ENCODE measurements around the gene DRG1. TPM values are rescaled to one million over a fixed set of nuclear protein-coding genes. Genes with fewer than 3 reads are reported as not detected.

DRG1 gene
- total and polyA plus RNA-seq, 2 donors from 2014 or later, result 46.5 to 93.3 TPM

- Histone ChIP-seq H3K36me3 (ENCODE audit: control insufficient read depth in 2 of 3, insufficient read depth in 3 of 3, low read length in 3 of 3) (peaks cover 13 to 43% (median 17%) of the 10 kb centered on the region in 3 donors), H3K4me3 (ENCODE audit: low read length in 3 of 3) (no peak overlapping the region), H3K27me3 (ENCODE audit: control insufficient read depth, insufficient read depth, low read length) (no peaks in the 10 kb centered on the region), H3K9me3 (ENCODE audit: control insufficient read depth in 2 of 3, insufficient read depth in 1 of 3, low read length in 3 of 3) (no peaks in the 10 kb centered on the region), H3K27ac (ENCODE audit: low read depth in 2 of 2, low read length in 2 of 2) (no peak overlapping the region), H3K4me1 (ENCODE audit: control insufficient read depth in 2 of 3, insufficient read depth in 2 of 3, low read depth in 1 of 3, low read length in 3 of 3) (no peaks in the 10 kb centered on the region), H3K9ac (ENCODE audit: low read length in 3 of 3) (no peak overlapping the region)
- intact Hi-C loops (cut with DNase I), result no loop called here
- DNase-seq (no peak), FAIRE-seq (no peak)
- no peak for TF ChIP-seq CTCF (IDR thresholded peaks at IDR 0.05; ENCODE audit: borderline replicate concordance, extremely low read depth, insufficient read depth)
These were observed 65.9 kb downstream of the DRG1 start for GRCh38 chr22:31465307-31465706.

GRCh38 chr22:31474743-31475142 lies 75.3 kb downstream of the DRG1 start:
- H3K27ac ChIP-seq (ENCODE audit: low read depth in 2 of 2, low read length in 2 of 2), result no peak overlapping the region
- no peak overlapping the region for H3K9ac ChIP-seq (ENCODE audit: low read length in 3 of 3)
- no peak for FAIRE-seq
- H3K36me3 ChIP-seq (ENCODE audit: control insufficient read depth in 2 of 3, insufficient read depth in 3 of 3, low read length in 3 of 3), result peaks cover 2 to 4% (median 3%) of the 10 kb centered on the region in 3 donors
- intact Hi-C loops (cut with DNase I), result no loop called here
- DNase-seq, result no peak
- no peaks in the 10 kb centered on the region for H3K4me1 ChIP-seq (ENCODE audit: control insufficient read depth in 2 of 3, insufficient read depth in 2 of 3, low read depth in 1 of 3, low read length in 3 of 3)
- H3K9me3 ChIP-seq (ENCODE audit: control insufficient read depth in 2 of 3, insufficient read depth in 1 of 3, low read length in 3 of 3), result no peaks in the 10 kb centered on the region
- no peak overlapping the region for H3K4me3 ChIP-seq (ENCODE audit: low read length in 3 of 3)
- no peaks in the 10 kb centered on the region for H3K27me3 ChIP-seq (ENCODE audit: control insufficient read depth, insufficient read depth, low read length)
- no peak for TF ChIP-seq CTCF (IDR thresholded peaks at IDR 0.05; ENCODE audit: borderline replicate concordance, extremely low read depth, insufficient read depth)

- Histone ChIP-seq H3K9ac (ENCODE audit: low read length in 3 of 3) (no peak overlapping the region), H3K27ac (ENCODE audit: low read depth in 2 of 2, low read length in 2 of 2) (no peak overlapping the region), H3K27me3 (ENCODE audit: control insufficient read depth, insufficient read depth, low read length) (no peaks in the 10 kb centered on the region), H3K4me3 (ENCODE audit: low read length in 3 of 3) (no peak overlapping the region), H3K4me1 (ENCODE audit: control insufficient read depth in 2 of 3, insufficient read depth in 2 of 3, low read depth in 1 of 3, low read length in 3 of 3) (no peaks in the 10 kb centered on the region), H3K9me3 (ENCODE audit: control insufficient read depth in 2 of 3, insufficient read depth in 1 of 3, low read length in 3 of 3) (no peaks in the 10 kb centered on the region), H3K36me3 (ENCODE audit: control insufficient read depth in 2 of 3, insufficient read depth in 3 of 3, low read length in 3 of 3) (peaks cover 2 to 12% (median 8%) of the 10 kb centered on the region in 3 donors)
- intact Hi-C loops (cut with DNase I), result no loop called here
- no peak for DNase-seq
- no peak for FAIRE-seq
- no peak for TF ChIP-seq CTCF (IDR thresholded peaks at IDR 0.05; ENCODE audit: borderline replicate concordance, extremely low read depth, insufficient read depth)
These were observed 76.4 kb downstream of the DRG1 start for GRCh38 chr22:31475800-31476199.

- no peaks in the 10 kb centered on the region for H3K27me3 ChIP-seq (ENCODE audit: control insufficient read depth, insufficient read depth, low read length)
- no peak for TF ChIP-seq CTCF (IDR thresholded peaks at IDR 0.05; ENCODE audit: borderline replicate concordance, extremely low read depth, insufficient read depth)
- FAIRE-seq (no peak), DNase-seq (no peak)
- H3K4me1 ChIP-seq (ENCODE audit: control insufficient read depth in 2 of 3, insufficient read depth in 2 of 3, low read depth in 1 of 3, low read length in 3 of 3), result no peaks in the 10 kb centered on the region
- peaks cover 6 to 26% (median 17%) of the 10 kb centered on the region in 3 donors for H3K36me3 ChIP-seq (ENCODE audit: control insufficient read depth in 2 of 3, insufficient read depth in 3 of 3, low read length in 3 of 3)
- no peak overlapping the region for H3K27ac ChIP-seq (ENCODE audit: low read depth in 2 of 2, low read length in 2 of 2)
- H3K9me3 ChIP-seq (ENCODE audit: control insufficient read depth in 2 of 3, insufficient read depth in 1 of 3, low read length in 3 of 3), result no peaks in the 10 kb centered on the region
- no peak overlapping the region for H3K9ac ChIP-seq (ENCODE audit: low read length in 3 of 3)
- H3K4me3 ChIP-seq (ENCODE audit: low read length in 3 of 3), result no peak overlapping the region
- intact Hi-C loops (cut with DNase I), result no loop called here
These were observed 77.9 kb downstream of the DRG1 start for GRCh38 chr22:31477329-31477728.

All from kidney (tissue), 14 donors.